GM12865 (cell line): ENCODE results near the gene LIPC.
A peak's percentile ranks its signal among the peaks of the same experiment; 100 is the strongest.

ENCODE experiments used
- DNase-seq: peaks from one replicate; pipeline ENCODE4 v3.0.0; 2010; ENCODE audit warnings: low read depth
- H3K4me3 ChIP-seq: 2 replicates; pipeline ENCODE4 v1.5.1; 2011; ENCODE audit warnings: mild to moderate bottlenecking, low read depth, low read length, control low read depth
- CTCF ChIP-seq: IDR thresholded peaks from 2 replicates; pipeline ENCODE4 v1.5.1; 2011; ENCODE audit warnings: low read length, control low read depth, low read depth, inconsistent platforms; ENCODE audit not compliant: insufficient read depth; ENCODE audit errors: missing control alignments

The LIPC gene

GRCh38 chr15:58553365-58553918 is 121.7 kb downstream of the LIPC start:
- no peak for DNase-seq
- H3K4me3 ChIP-seq = no peak overlapping the region
- no peak for TF ChIP-seq CTCF

GRCh38 chr15:58554758-58555157 is 123.0 kb downstream of the LIPC start:
- no peak for TF ChIP-seq CTCF
- H3K4me3 ChIP-seq = no peak overlapping the region
- DNase-seq = no peak

- no peak overlapping the region for H3K4me3 ChIP-seq
- DNase-seq = no peak
- TF ChIP-seq CTCF = no peak
Measured at GRCh38 chr15:58555162-58556027, 123.6 kb downstream of the LIPC start.

- no peak for DNase-seq
- TF ChIP-seq CTCF = no peak
- H3K4me3 ChIP-seq = no peak overlapping the region
Measured at GRCh38 chr15:58556028-58556361, 124.2 kb downstream of the LIPC start.

- no peak overlapping the region for H3K4me3 ChIP-seq
- no peak for TF ChIP-seq CTCF
- DNase-seq = peak; percentile 10
Measured at GRCh38 chr15:58556541-58556940, 124.8 kb downstream of the LIPC start.

- H3K4me3 ChIP-seq = no peak overlapping the region
- no peak for DNase-seq
- TF ChIP-seq CTCF = no peak
Measured at GRCh38 chr15:58558777-58559176, 127.0 kb downstream of the LIPC start.
